SU-DHL-6 (cell line): ENCODE measurements around the gene NMT1.

Source experiments
- H2AFZ ChIP-seq: fragments of 200-600 bp; sonication (generic); 2 replicates; pipeline ENCODE4 v1.6.1; 2014; ENCODE audit warnings: low read depth, mild to moderate bottlenecking, moderate library complexity, mixed read lengths, antibody characterized with exemption, low read length; ENCODE audit not compliant: severe bottlenecking
- H3F3A ChIP-seq: fragments of 200-600 bp; shearing (Covaris generic); 2 replicates; pipeline ENCODE4 v1.6.0; 2016; ENCODE audit warnings: antibody characterized with exemption, mild to moderate bottlenecking; ENCODE audit not compliant: insufficient read depth
- H3K27ac ChIP-seq: fragments of 200-600 bp; sonication (generic); 2 replicates; pipeline ENCODE4 v1.5.1; 2016; ENCODE audit warnings: low read depth, mild to moderate bottlenecking, low read length, moderate library complexity, mixed read lengths
- H3K27me3 ChIP-seq: fragments of 200-600 bp; sonication (generic), shearing (Covaris generic); 2 replicates; pipeline ENCODE4 v1.6.0; 2014; ENCODE audit warnings: mild to moderate bottlenecking, low read length
- H3K36me3 ChIP-seq: fragments of 200-600 bp; sonication (generic); 2 replicates; pipeline ENCODE4 v1.6.1; 2014; ENCODE audit warnings: mild to moderate bottlenecking, low read length, mixed read lengths
- H3K4me2 ChIP-seq: fragments of 300-600, 200-600 bp; shearing (Covaris generic), sonication (generic); 2 replicates; pipeline ENCODE4 v1.6.0; 2014; ENCODE audit warnings: low read length, low read depth, mild to moderate bottlenecking; ENCODE audit not compliant: poor library complexity, severe bottlenecking
- H3K4me3 ChIP-seq: fragments of 200-600 bp; sonication (generic); 2 replicates; pipeline ENCODE4 v1.5.1; 2014; ENCODE audit warnings: antibody characterized with exemption, low read length, mild to moderate bottlenecking, mixed read lengths; ENCODE audit not compliant: insufficient read depth, poor library complexity, severe bottlenecking
- H3K79me2 ChIP-seq: fragments of 200-600 bp; sonication (generic); 2 replicates; pipeline ENCODE4 v1.6.1; 2014; ENCODE audit warnings: mild to moderate bottlenecking, low read length, moderate library complexity; ENCODE audit not compliant: insufficient read depth
- H3K9ac ChIP-seq: fragments of 200-600 bp; sonication (generic); 2 replicates; pipeline ENCODE4 v1.7.0; 2014; ENCODE audit warnings: mild to moderate bottlenecking, low read length
- H3K9me2 ChIP-seq: fragments of 200-600 bp; sonication (generic); replicated peaks from 2 replicates; pipeline ENCODE4 v1.6.1; 2014; ENCODE audit warnings: low read length; ENCODE audit not compliant: insufficient read depth
- H3K9me3 ChIP-seq: fragments of 200-600 bp; sonication (generic); 2 replicates; pipeline ENCODE4 v1.6.1; 2014; ENCODE audit warnings: low read length, mixed read lengths; ENCODE audit not compliant: insufficient read depth
- H4K20me1 ChIP-seq: fragments of 200-600 bp; sonication (generic); 2 replicates; pipeline ENCODE4 v1.6.1; 2014; ENCODE audit warnings: low read depth, mild to moderate bottlenecking, antibody characterized with exemption, low read length, moderate library complexity, mixed read lengths
- EZH2phosphoT487 ChIP-seq: fragments of 200-600 bp; sonication (generic), shearing (Covaris generic); conservative IDR thresholded peaks from 2 replicates; pipeline ENCODE4 v1.6.1; 2018; ENCODE audit warnings: mild to moderate bottlenecking, antibody characterized with exemption, low read length, moderate library complexity, mixed read lengths
- TF ChIP-seq, protein P1 (sequence below): fragments of 200-600 bp; sonication (generic); IDR thresholded peaks from one replicate; pipeline ENCODE4 v1.5.1; 2017; ENCODE audit warnings: antibody characterized with exemption, mild to moderate bottlenecking, low read length, moderate library complexity; ENCODE audit not compliant: insufficient read depth, poor library complexity, severe bottlenecking

Gene NMT1

GRCh38 chr17:45038728-45039634, 22.1 kb upstream of the NMT1 start:
- Histone ChIP-seq H3K9ac (no peak overlapping the region), H3K9me3 (no peaks in the 10 kb centered on the region), H3F3A (no peaks in the 10 kb centered on the region), H4K20me1 (no peaks in the 10 kb centered on the region), H3K27me3 (no peaks in the 10 kb centered on the region), H3K4me3 (no peak overlapping the region), H2AFZ (no peak overlapping the region), H3K9me2 (no peaks in the 10 kb centered on the region), H3K36me3 (no peaks in the 10 kb centered on the region), H3K4me2 (no peak overlapping the region), H3K79me2 (peaks cover 8% of the 10 kb centered on the region; the same call in 1 of the 2 replicates), H3K27ac (no peak overlapping the region)
- TF ChIP-seq, protein P1, sequence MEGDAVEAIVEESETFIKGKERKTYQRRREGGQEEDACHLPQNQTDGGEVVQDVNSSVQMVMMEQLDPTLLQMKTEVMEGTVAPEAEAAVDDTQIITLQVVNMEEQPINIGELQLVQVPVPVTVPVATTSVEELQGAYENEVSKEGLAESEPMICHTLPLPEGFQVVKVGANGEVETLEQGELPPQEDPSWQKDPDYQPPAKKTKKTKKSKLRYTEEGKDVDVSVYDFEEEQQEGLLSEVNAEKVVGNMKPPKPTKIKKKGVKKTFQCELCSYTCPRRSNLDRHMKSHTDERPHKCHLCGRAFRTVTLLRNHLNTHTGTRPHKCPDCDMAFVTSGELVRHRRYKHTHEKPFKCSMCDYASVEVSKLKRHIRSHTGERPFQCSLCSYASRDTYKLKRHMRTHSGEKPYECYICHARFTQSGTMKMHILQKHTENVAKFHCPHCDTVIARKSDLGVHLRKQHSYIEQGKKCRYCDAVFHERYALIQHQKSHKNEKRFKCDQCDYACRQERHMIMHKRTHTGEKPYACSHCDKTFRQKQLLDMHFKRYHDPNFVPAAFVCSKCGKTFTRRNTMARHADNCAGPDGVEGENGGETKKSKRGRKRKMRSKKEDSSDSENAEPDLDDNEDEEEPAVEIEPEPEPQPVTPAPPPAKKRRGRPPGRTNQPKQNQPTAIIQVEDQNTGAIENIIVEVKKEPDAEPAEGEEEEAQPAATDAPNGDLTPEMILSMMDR, result no peak
- TF ChIP-seq EZH2phosphoT487, result no peak

- no peak overlapping the region for H3K27ac ChIP-seq
Measured at GRCh38 chr17:45040459-45040858, 20.7 kb upstream of the NMT1 start.

GRCh38 chr17:45042346-45043120, 18.6 kb upstream of the NMT1 start:
- H2AFZ ChIP-seq, result no peak overlapping the region
- H3F3A ChIP-seq, result no peaks in the 10 kb centered on the region
- no peak overlapping the region for H3K27ac ChIP-seq
- peaks cover 20% of the 10 kb centered on the region for H3K79me2 ChIP-seq
- no peak overlapping the region for H3K4me2 ChIP-seq
- H3K9me2 ChIP-seq, result no peaks in the 10 kb centered on the region
- no peak for TF ChIP-seq EZH2phosphoT487
- TF ChIP-seq, protein P1, result no peak
- no peaks in the 10 kb centered on the region for H3K27me3 ChIP-seq
- no peak overlapping the region for H3K9ac ChIP-seq
- H3K9me3 ChIP-seq, result no peaks in the 10 kb centered on the region
- H4K20me1 ChIP-seq, result no peaks in the 10 kb centered on the region
- H3K4me3 ChIP-seq, result no peak overlapping the region
- H3K36me3 ChIP-seq, result no peaks in the 10 kb centered on the region

More at GRCh38 chr17:45040459-45040858, 20.7 kb upstream of the NMT1 start:
- Histone ChIP-seq H3K9me2 (no peaks in the 10 kb centered on the region), H3K79me2 (peaks cover 10% of the 10 kb centered on the region; the same call in 1 of the 2 replicates), H3F3A (no peaks in the 10 kb centered on the region), H3K36me3 (no peaks in the 10 kb centered on the region), H3K9me3 (no peaks in the 10 kb centered on the region), H3K27me3 (no peaks in the 10 kb centered on the region), H2AFZ (no peak overlapping the region), H3K4me2 (no peak overlapping the region), H3K9ac (no peak overlapping the region), H4K20me1 (no peaks in the 10 kb centered on the region), H3K4me3 (no peak overlapping the region)
- TF ChIP-seq EZH2phosphoT487, result no peak
